Hepatocyte (in vitro differentiated cells): ENCODE results near the gene TLL2. TPM values are rescaled to one million over a fixed set of nuclear protein-coding genes. Genes with fewer than 3 reads are reported as not detected.

Experiments used
- DNase-seq: peaks from one replicate; pipeline ENCODE4 v3.0.0-alpha.2; 2016; ENCODE audit warnings: low spot score
- H2AFZ ChIP-seq: fragments of 200-600 bp; sonication (generic); 2 replicates; pipeline ENCODE4 v1.6.0; 2016; ENCODE audit warnings: antibody characterized with exemption, mild to moderate bottlenecking
- H3K27ac ChIP-seq: fragments of 200-600 bp; sonication (generic); 2 replicates; pipeline ENCODE4 v1.5.1; 2016; ENCODE audit warnings: mild to moderate bottlenecking
- H3K27me3 ChIP-seq: fragments of 200-600 bp; sonication (generic); 2 replicates; pipeline ENCODE4 v1.6.1; 2016
- H3K36me3 ChIP-seq: fragments of 200-600 bp; sonication (generic); replicated peaks from 2 replicates; pipeline ENCODE4 v1.5.1; 2016; ENCODE audit warnings: low read depth; ENCODE audit not compliant: insufficient read depth
- H3K4me1 ChIP-seq: fragments of 200-600 bp; sonication (generic); 2 replicates; pipeline ENCODE4 v1.5.1; 2016; ENCODE audit warnings: mild to moderate bottlenecking, moderate library complexity; ENCODE audit not compliant: insufficient read depth
- H3K4me2 ChIP-seq: fragments of 200-600 bp; sonication (generic); 2 replicates; pipeline ENCODE4 v1.6.0; 2016
- H3K4me3 ChIP-seq: fragments of 200-600 bp; sonication (generic); 2 replicates; pipeline ENCODE4 v1.5.1; 2016; ENCODE audit warnings: mild to moderate bottlenecking
- H3K79me2 ChIP-seq: fragments of 200-600 bp; sonication (generic); 2 replicates; pipeline ENCODE4 v1.6.0; 2017; ENCODE audit warnings: mild to moderate bottlenecking
- H3K9me2 ChIP-seq: fragments of 200-600 bp; sonication (generic); replicated peaks from 2 replicates; pipeline ENCODE4 v1.6.0; 2017; ENCODE audit warnings: mild to moderate bottlenecking; ENCODE audit not compliant: insufficient read depth
- H3K9me3 ChIP-seq: fragments of 200-600 bp; sonication (generic); 2 replicates; pipeline ENCODE4 v1.5.1; 2016; ENCODE audit warnings: low read depth, mild to moderate bottlenecking
- H4K20me1 ChIP-seq: fragments of 200-600 bp; sonication (generic); 2 replicates; pipeline ENCODE4 v1.6.0; 2016; ENCODE audit warnings: mild to moderate bottlenecking; ENCODE audit not compliant: insufficient read depth, poor library complexity, severe bottlenecking
- EZH2 ChIP-seq: fragments of 200-600 bp; sonication (generic); IDR thresholded peaks from 2 replicates; pipeline ENCODE4 v1.6.1; 2016; ENCODE audit warnings: antibody characterized with exemption, mild to moderate bottlenecking, borderline replicate concordance
- EZH2phosphoT487 ChIP-seq: fragments of 200-600 bp; sonication (generic); IDR thresholded peaks from one replicate; pipeline ENCODE4 v1.6.1; 2018; ENCODE audit warnings: antibody characterized with exemption, mild to moderate bottlenecking, low read depth, moderate library complexity; ENCODE audit not compliant: unreplicated experiment, severe bottlenecking
- whole genome bisulfite sequencing: methylation state at CpG from one replicate; pipeline ENCODE4 v1.1.6; 2016; ENCODE audit warnings: low lambda C conversion rate; ENCODE audit errors: missing lambda C conversion rate; 5-methylcytosine and 5-hydroxymethylcytosine counted together
- polyA plus RNA-seq: library from polyadenylated mRNA; unstranded; fragments of >200 nt; fragmentation: Nextera tagmentation; extraction: Ambion mirVana; gene quantifications from 2 replicates; pipeline ENCODE4 v1.2.1, GENCODE V29; 2016
- total RNA-seq: library from RNA; depleted of rRNA; stranded (reverse); fragments of >200 nt; gene quantifications from 2 replicates; pipeline ENCODE4 v1.2.3, GENCODE V29; 2014
- TF ChIP-seq, protein P1 (sequence below): fragments of 200-600 bp; sonication (generic); IDR thresholded peaks from 2 replicates; pipeline ENCODE4 v1.5.1; 2016; ENCODE audit warnings: antibody characterized with exemption, mild to moderate bottlenecking; ENCODE audit not compliant: poor library complexity

TLL2 gene
- total and polyA plus RNA-seq, 2 experiments from 2014 or later: 0.50 to 0.76 TPM

DNA sequence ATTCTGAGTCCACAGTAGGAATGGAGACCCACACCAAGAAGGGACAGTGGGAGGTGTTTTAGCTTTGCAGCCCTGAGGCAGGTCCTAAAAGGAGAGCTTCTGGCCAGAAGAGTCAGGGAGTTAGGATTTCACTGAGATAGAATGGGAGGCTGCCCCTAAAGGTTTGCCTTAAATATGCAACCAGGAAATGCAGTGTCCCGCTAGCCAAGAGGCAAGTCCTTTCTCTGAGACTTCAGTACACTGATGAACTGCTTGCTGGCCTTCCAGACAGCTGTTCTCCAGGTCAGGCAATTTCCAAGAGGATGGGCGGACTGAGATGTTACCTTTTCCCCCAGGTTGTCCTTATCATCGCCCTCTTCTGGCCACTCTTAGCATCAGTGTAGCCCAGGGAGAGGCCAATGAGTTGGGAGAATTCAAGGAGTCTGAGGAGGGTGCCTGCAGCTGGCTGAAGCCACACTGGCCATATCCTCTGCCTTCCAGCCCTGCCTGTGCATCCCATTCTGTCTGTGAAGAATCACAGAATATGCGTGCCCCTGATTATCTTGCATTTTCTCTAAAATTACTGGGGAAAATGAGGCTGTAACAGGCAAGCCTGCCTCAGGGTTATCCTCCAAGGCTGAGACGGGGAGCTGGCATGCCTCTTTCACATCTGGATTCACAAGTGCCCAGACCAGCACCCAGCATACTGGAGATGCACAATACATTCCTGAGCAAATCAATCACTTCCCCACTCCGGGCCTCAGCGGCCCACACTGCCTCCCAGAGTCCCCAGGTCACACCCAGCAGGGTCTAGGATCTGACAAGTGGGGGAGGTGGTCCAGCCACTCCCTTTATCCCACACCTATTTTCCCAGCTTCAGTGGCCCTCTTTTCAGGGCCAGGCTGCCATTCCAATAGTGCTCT is 2.4 kb downstream of the TLL2 start:
- H3K9me2 ChIP-seq: no peaks in the 10 kb centered on the region
- TF ChIP-seq EZH2 (no peak), EZH2phosphoT487 (no peak)
- TF ChIP-seq, protein P1, sequence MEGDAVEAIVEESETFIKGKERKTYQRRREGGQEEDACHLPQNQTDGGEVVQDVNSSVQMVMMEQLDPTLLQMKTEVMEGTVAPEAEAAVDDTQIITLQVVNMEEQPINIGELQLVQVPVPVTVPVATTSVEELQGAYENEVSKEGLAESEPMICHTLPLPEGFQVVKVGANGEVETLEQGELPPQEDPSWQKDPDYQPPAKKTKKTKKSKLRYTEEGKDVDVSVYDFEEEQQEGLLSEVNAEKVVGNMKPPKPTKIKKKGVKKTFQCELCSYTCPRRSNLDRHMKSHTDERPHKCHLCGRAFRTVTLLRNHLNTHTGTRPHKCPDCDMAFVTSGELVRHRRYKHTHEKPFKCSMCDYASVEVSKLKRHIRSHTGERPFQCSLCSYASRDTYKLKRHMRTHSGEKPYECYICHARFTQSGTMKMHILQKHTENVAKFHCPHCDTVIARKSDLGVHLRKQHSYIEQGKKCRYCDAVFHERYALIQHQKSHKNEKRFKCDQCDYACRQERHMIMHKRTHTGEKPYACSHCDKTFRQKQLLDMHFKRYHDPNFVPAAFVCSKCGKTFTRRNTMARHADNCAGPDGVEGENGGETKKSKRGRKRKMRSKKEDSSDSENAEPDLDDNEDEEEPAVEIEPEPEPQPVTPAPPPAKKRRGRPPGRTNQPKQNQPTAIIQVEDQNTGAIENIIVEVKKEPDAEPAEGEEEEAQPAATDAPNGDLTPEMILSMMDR: peak; percentile 57
- peaks cover 8% of the 10 kb centered on the region for H3K4me1 ChIP-seq
- no peak overlapping the region for H2AFZ ChIP-seq
- H3K9me3 ChIP-seq: no peaks in the 10 kb centered on the region
- no peak overlapping the region for H3K4me2 ChIP-seq
- peak; percentile 58 for DNase-seq
- H3K4me3 ChIP-seq: no peak overlapping the region
- H4K20me1 ChIP-seq: no peaks in the 10 kb centered on the region
- H3K36me3 ChIP-seq: no peaks in the 10 kb centered on the region
- H3K27ac ChIP-seq: no peak overlapping the region
- H3K79me2 ChIP-seq: no peaks in the 10 kb centered on the region
- peaks cover 28% of the 10 kb centered on the region for H3K27me3 ChIP-seq
- WGBS: 52% methylated on average over 7 of the region's 7 CpGs

DNA sequence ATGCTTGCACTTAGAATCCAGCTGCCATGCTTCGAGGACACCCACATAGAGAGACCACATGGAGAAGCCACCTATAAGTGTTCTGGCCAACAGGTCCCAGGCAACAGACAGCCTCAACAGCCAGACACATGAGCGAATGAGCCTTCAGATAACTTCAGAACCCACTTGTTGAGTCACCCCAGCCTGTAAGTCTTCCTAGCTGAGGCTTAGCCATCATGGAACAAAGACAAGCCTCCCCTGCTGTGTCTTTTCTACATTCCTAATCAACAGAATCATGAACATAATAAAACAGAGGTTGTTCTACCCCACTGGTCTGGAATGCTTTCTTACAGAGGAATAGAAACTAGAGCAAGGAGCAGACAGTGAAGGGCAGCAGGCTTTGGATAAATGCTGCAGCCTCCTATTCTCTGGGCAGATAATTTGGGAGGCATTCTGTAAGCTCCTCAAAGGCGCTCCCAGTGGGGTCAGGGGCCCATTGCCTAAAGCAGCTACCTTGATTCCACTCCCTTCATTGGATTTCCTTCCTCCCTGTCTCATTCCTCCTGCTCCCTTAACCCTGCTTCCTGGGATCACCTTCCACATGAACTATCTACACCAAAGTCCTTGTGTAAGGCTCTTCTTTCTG is 4.6 kb downstream of the TLL2 start:
- Histone ChIP-seq H3K4me3 (no peak overlapping the region), H3K27ac (no peak overlapping the region), H3K36me3 (no peaks in the 10 kb centered on the region), H3K4me1 (peaks cover 3% of the 10 kb centered on the region), H2AFZ (no peak overlapping the region), H3K4me2 (no peak overlapping the region), H3K79me2 (no peaks in the 10 kb centered on the region), H4K20me1 (no peaks in the 10 kb centered on the region), H3K27me3 (peaks cover 28% of the 10 kb centered on the region), H3K9me2 (no peaks in the 10 kb centered on the region), H3K9me3 (no peaks in the 10 kb centered on the region)
- no peak for DNase-seq
- WGBS: 67% methylated on average over 3 of the region's 3 CpGs
- no peak for TF ChIP-seq EZH2phosphoT487
- TF ChIP-seq EZH2: no peak

DNA sequence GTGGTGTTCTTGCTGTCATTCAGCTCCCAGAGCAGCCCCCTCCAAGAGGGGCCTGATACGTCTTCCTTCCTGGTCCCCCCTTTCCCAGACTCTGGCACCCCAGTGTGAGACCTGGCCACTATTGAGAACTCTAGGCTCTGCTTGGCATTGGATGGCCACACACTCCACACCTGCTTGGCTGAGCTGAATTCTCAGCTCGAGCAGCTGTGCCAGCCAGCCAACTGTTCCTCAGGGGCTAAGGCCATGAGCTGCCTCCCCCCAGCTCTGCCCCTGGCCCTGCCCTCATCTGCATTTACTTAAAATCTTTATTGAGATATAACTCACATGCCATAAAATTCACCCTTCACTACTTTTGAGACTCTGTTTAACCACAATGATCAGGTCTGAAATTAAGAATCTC is 6.7 kb downstream of the TLL2 start:
- Histone ChIP-seq H3K4me1 (no peaks in the 10 kb centered on the region), H3K27me3 (peaks cover 22% of the 10 kb centered on the region), H3K36me3 (no peaks in the 10 kb centered on the region), H3K27ac (no peak overlapping the region), H3K4me2 (no peak overlapping the region), H3K9me3 (no peaks in the 10 kb centered on the region), H4K20me1 (no peaks in the 10 kb centered on the region), H2AFZ (no peak overlapping the region), H3K79me2 (no peaks in the 10 kb centered on the region), H3K4me3 (no peak overlapping the region), H3K9me2 (no peaks in the 10 kb centered on the region)
- DNase-seq: no peak
- WGBS: 74% methylated on average over 2 of the region's 2 CpGs
- TF ChIP-seq, protein P1: no peak
- TF ChIP-seq EZH2 (no peak), EZH2phosphoT487 (no peak)
